ENCODE measurements around the gene CNTN1.

- TF ChIP-seq, protein P1, sequence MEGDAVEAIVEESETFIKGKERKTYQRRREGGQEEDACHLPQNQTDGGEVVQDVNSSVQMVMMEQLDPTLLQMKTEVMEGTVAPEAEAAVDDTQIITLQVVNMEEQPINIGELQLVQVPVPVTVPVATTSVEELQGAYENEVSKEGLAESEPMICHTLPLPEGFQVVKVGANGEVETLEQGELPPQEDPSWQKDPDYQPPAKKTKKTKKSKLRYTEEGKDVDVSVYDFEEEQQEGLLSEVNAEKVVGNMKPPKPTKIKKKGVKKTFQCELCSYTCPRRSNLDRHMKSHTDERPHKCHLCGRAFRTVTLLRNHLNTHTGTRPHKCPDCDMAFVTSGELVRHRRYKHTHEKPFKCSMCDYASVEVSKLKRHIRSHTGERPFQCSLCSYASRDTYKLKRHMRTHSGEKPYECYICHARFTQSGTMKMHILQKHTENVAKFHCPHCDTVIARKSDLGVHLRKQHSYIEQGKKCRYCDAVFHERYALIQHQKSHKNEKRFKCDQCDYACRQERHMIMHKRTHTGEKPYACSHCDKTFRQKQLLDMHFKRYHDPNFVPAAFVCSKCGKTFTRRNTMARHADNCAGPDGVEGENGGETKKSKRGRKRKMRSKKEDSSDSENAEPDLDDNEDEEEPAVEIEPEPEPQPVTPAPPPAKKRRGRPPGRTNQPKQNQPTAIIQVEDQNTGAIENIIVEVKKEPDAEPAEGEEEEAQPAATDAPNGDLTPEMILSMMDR (IDR thresholded peaks at IDR 0.05): no peak
- TF ChIP-seq POLR2A (IDR thresholded peaks at IDR 0.05): no peak
Observed at GRCh38 chr12:41101806-41102205, 409.6 kb downstream of the CNTN1 start.
